GM12801 (cell line): ENCODE results near the gene NOP14.

Source experiments
- TF ChIP-seq, protein P1 (sequence below): IDR thresholded peaks from one replicate; pipeline ENCODE4 v1.5.1; 2011; ENCODE audit warnings: control low read depth; ENCODE audit not compliant: insufficient read length; ENCODE audit errors: extremely low read depth

NOP14 gene

DNA sequence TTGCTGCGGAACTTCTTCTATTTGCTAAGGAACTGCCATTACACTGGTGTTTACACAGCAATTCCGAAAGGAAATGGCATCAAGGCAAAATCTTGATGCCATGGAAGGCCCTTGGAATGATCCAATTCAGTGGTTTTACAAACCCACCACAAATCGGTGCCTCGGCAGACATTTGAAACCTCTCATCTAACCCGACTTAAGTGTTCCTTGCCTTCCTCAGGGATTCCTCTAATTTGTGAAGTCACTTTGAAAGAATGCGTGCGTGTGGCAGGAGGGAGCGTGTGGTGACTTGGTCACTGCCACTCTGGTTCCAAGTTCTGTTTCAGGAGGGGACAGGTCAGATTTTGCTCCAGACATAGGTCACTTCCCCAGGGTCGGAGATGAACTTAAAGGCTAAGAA, 4.8 kb downstream of the NOP14 start:
- TF ChIP-seq, protein P1, sequence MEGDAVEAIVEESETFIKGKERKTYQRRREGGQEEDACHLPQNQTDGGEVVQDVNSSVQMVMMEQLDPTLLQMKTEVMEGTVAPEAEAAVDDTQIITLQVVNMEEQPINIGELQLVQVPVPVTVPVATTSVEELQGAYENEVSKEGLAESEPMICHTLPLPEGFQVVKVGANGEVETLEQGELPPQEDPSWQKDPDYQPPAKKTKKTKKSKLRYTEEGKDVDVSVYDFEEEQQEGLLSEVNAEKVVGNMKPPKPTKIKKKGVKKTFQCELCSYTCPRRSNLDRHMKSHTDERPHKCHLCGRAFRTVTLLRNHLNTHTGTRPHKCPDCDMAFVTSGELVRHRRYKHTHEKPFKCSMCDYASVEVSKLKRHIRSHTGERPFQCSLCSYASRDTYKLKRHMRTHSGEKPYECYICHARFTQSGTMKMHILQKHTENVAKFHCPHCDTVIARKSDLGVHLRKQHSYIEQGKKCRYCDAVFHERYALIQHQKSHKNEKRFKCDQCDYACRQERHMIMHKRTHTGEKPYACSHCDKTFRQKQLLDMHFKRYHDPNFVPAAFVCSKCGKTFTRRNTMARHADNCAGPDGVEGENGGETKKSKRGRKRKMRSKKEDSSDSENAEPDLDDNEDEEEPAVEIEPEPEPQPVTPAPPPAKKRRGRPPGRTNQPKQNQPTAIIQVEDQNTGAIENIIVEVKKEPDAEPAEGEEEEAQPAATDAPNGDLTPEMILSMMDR = no peak

GRCh38 chr4:2954358-2955185, 8.6 kb downstream of the NOP14 start:
- TF ChIP-seq, protein P1 = no peak

DNA sequence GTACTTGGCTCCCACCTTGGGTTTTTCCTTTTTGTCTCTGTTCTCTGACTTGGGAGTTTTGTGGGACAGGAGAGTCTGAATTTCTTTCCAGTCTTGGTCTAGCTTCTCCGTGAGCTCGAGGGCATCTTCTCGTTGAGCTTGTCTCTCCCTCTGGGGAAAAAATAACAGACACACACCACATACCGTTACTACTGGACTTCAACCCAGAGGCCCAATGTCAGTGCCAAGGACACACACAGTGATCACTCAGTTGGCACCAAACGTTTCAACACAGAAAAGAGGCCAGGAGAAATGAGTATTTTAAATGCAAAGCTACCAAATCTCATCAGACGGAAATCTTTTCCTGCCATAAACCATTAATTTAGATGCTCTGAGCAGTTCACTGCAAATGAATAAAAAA, 9.7 kb downstream of the NOP14 start:
- TF ChIP-seq, protein P1 = no peak

DNA sequence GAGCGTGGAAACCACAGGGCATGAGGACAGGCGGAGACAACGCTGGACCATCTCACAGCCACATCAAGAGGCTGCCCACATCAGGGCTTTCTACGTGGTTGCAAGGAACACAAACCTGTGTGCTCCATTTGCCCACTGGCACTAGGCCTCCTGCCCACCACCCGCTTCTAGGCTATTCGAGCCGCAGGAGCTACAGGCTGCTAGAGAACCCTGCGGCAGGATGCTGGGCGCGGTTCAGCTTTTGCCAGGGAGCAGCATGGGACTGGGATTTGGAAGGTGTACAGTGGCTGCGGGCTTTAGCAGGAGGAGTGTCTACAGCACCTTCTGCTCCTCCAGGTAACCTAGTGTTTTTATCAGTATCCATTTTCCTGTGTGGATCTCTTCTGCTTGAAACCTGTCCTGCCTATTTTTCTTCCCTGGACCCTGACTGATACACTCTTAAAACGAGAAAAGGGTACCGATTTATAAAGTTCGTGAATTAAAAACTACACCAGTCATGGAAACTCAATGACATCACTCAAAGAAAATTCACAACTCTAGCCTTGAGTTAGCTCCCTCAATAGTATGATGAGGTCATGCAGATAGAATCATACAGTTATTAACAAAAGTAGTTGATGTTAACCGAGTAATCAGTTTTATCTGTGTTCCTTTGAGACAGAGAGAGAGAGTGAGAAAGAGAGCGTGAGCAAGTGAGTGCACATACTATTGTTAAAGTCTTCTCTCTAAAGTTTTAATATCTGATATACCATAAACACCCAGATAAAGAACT, 12.8 kb downstream of the NOP14 start:
- TF ChIP-seq, protein P1 = no peak

GRCh38 chr4:2949782-2950125, 13.5 kb downstream of the NOP14 start:
- TF ChIP-seq, protein P1 = no peak

DNA sequence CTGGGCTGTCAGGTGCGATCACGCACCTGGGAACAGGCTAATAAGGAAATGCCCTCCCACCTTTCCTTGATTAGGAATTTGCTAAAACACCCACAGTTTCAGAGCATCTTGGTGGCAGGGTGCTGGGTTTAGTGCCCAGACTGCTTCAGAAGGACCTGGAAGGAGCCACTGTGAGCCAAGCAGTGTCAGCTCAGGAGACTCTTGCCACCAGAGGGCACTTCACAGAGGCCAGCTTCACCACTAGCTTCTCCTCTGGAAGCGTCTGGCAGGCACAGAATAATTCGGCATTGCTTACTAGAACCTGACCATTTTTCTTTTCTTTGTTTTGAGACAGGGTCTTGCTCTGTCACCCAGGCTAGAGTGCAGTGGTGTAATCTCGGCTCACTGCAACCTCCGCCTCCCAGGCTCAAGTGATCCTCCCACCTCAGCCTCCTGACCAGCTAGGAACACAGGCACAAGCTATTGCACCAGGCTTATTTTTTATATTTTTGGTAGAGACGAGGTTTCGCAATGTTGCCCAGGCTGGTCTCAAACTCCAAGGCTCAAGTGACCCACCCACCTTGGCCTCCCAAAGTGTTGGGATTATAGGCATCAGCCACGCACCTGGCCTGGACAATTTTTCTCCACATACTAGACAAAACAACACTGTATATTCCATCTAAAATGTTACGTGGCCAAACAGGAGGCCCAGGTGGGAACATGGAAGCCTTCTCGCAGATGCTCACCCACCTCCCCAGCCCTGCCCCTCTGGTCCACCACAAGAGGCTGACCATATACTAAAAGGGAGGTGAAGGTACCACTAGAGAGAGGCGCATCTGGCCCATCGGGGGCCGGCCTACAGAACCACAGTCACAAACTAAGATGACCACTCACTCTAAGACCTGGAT, 14.1 kb downstream of the NOP14 start:
- TF ChIP-seq, protein P1 = no peak

- TF ChIP-seq, protein P1 = no peak
Observed at GRCh38 chr4:2947926-2948325, 15.3 kb downstream of the NOP14 start.
